Sigmoid colon (tissue), 7 donors: ENCODE results near the gene PLCH2. TPM values are rescaled to one million over a fixed set of nuclear protein-coding genes. Genes with fewer than 3 reads are reported as not detected.

Experiments
- DNase-seq: peaks from one replicate; pipeline ENCODE4 v3.0.0-alpha.2; 2019
- H3K27ac ChIP-seq, 4 donors: fragments of 200-600 bp; sonication (generic); one replicate each; pipeline ENCODE4 v1.5.1; 2016 to 2019; ENCODE audit warnings: mild to moderate bottlenecking in 1 of 4
- H3K27me3 ChIP-seq, 3 donors: fragments of 200-600 bp; sonication (generic); one replicate each; pipeline ENCODE4 v1.5.1; 2019; ENCODE audit warnings: mild to moderate bottlenecking in 1 of 3
- H3K36me3 ChIP-seq, 4 donors: fragments of 200-600 bp; sonication (generic); one replicate each; pipeline ENCODE4 v1.5.1; 2016 to 2019
- H3K4me1 ChIP-seq, 4 donors: fragments of 200-600 bp; sonication (generic); one replicate each; pipeline ENCODE4 v1.5.1; 2017 to 2019
- H3K4me3 ChIP-seq, 4 donors: fragments of 200-600 bp; sonication (generic); one replicate each; pipeline ENCODE4 v1.5.1; 2017 to 2019; ENCODE audit warnings: mild to moderate bottlenecking in 2 of 4, moderate library complexity in 1 of 4
- H3K9me3 ChIP-seq, 4 donors: fragments of 200-600 bp in 3 of 4; sonication (generic) in 3 of 4; one replicate each; pipeline versions ENCODE4 v1.5.1 to v1.6.1; 2013 to 2019
- CTCF ChIP-seq, 4 experiments: fragments of 450-650 bp in 3 of 4; fragments of 200-600 bp in 1 of 4; IDR thresholded peaks; one replicate each; pipeline ENCODE4 v1.5.1; 2016 to 2019; ENCODE audit warnings: antibody characterized with exemption in 4 of 4, mild to moderate bottlenecking in 3 of 4, moderate library complexity in 2 of 4
- EP300 ChIP-seq, 4 donors: sonication (generic); formaldehyde crosslinking; IDR thresholded peaks; one replicate each; pipeline ENCODE4 v1.6.1; 2017; ENCODE audit warnings: antibody characterized with exemption in 4 of 4
- POLR2A ChIP-seq, 2 donors: fragments of 450-650 bp; IDR thresholded peaks; one replicate each; pipeline ENCODE4 v1.6.1; 2016; ENCODE audit warnings: antibody characterized with exemption in 2 of 2, mild to moderate bottlenecking in 2 of 2, moderate library complexity in 2 of 2
- POLR2AphosphoS5 ChIP-seq, 4 donors: sonication (generic); formaldehyde crosslinking; IDR thresholded peaks; one replicate each; pipeline ENCODE4 v1.6.1; 2017; ENCODE audit warnings: antibody characterized with exemption in 4 of 4
- WGBS, 2 donors: extraction: QIAGEN DNeasy Blood & Tissue Kit; methylation state at CpG; one replicate each; pipeline ENCODE4 v1.1.7; 2013; 5-methylcytosine and 5-hydroxymethylcytosine counted together
- intact Hi-C: fragments of 100-400 bp; cut with DNase I; formaldehyde crosslinking; loops from one replicate; pipeline ENCODE4 v1.15.1; 2023
- polyA plus RNA-seq, 3 donors: library from polyadenylated mRNA; stranded (reverse); fragments of 200-250 nt; gene quantifications; one replicate each; pipeline ENCODE4 v1.2.3, GENCODE V29; 2013
- total RNA-seq, 4 donors: library from RNA; depleted of rRNA; stranded (reverse); fragments of >200 nt; gene quantifications; one replicate each; pipeline ENCODE4 v1.1.0, GENCODE V29; 2016
- donor health status: healthy with polysubstance abuse.
- donor health status: Bipolar disorder and iron deficiency.
- donor health status: healthy.

PLCH2 gene
- total and polyA plus RNA-seq, 7 donors, result 0.54 to 3.8 (median 1.1) TPM; not detected in 2

- no peak for DNase-seq
- H3K9me3 ChIP-seq, result no peaks in the 10 kb centered on the region
- H3K4me3 ChIP-seq, result no peak overlapping the region
- TF ChIP-seq CTCF (IDR thresholded peaks at IDR 0.05), result no peak
- TF ChIP-seq POLR2A (IDR thresholded peaks at IDR 0.05), result no peak
- TF ChIP-seq POLR2AphosphoS5 (IDR thresholded peaks at IDR 0.05), result no peak
- no peak for TF ChIP-seq EP300 (IDR thresholded peaks at IDR 0.05)
- H3K27me3 ChIP-seq, result peaks cover 35 to 99% (median 75%) of the 10 kb centered on the region in 3 donors
- H3K36me3 ChIP-seq, result no peaks in the 10 kb centered on the region
- intact Hi-C loops, result no loop called here
- H3K4me1 ChIP-seq, result peaks cover 0 to 10% (median 9%) of the 10 kb centered on the region in 4 donors
- no peak overlapping the region for H3K27ac ChIP-seq
- WGBS, 2 donors, result 12 to 63% methylated on average over 27 of the region's 27 CpGs
These were observed 59.4 kb downstream of the PLCH2 start for GRCh38 chr1:2535455-2535854.

- H3K36me3 ChIP-seq, result no peaks in the 10 kb centered on the region
- no peak overlapping the region for H3K4me3 ChIP-seq
- no peak overlapping the region for H3K27ac ChIP-seq
- TF ChIP-seq POLR2A (IDR thresholded peaks at IDR 0.05) (no peak), EP300 (IDR thresholded peaks at IDR 0.05) (no peak), POLR2AphosphoS5 (IDR thresholded peaks at IDR 0.05) (no peak), CTCF (IDR thresholded peaks at IDR 0.05) (no peak)
- peaks cover 35 to 99% (median 75%) of the 10 kb centered on the region in 3 donors for H3K27me3 ChIP-seq
- intact Hi-C loops, result no loop called here
- peaks cover 0 to 10% (median 7%) of the 10 kb centered on the region in 4 donors for H3K4me1 ChIP-seq
- no peak for DNase-seq
- H3K9me3 ChIP-seq, result no peaks in the 10 kb centered on the region
- WGBS, 2 donors, result 63 to 87% methylated on average over 9 of the region's 9 CpGs
These were observed 59.9 kb downstream of the PLCH2 start for GRCh38 chr1:2535981-2536380.

GRCh38 chr1:2537784-2538115, 61.7 kb downstream of the PLCH2 start:
- TF ChIP-seq CTCF (IDR thresholded peaks at IDR 0.05) (no peak), EP300 (IDR thresholded peaks at IDR 0.05) (no peak), POLR2AphosphoS5 (IDR thresholded peaks at IDR 0.05) (no peak), POLR2A (IDR thresholded peaks at IDR 0.05) (no peak)
- Histone ChIP-seq H3K4me3 (no peak overlapping the region), H3K27me3 (peaks cover 23 to 99% (median 64%) of the 10 kb centered on the region in 3 donors), H3K27ac (no peak overlapping the region), H3K36me3 (no peaks in the 10 kb centered on the region), H3K9me3 (no peaks in the 10 kb centered on the region), H3K4me1 (peaks cover 0 to 8% (median 6%) of the 10 kb centered on the region in 4 donors)
- DNase-seq, result no peak
- 24 to 66% methylated on average over 9 of the region's 9 CpGs for WGBS, 2 donors
- intact Hi-C loops, result no loop called here

- H3K27me3 ChIP-seq, result peaks cover 23 to 99% (median 66%) of the 10 kb centered on the region in 3 donors
- no peaks in the 10 kb centered on the region for H3K9me3 ChIP-seq
- 86 to 91% methylated on average over 4 of the region's 4 CpGs for WGBS, 2 donors
- no peak for DNase-seq
- no peak for TF ChIP-seq CTCF (IDR thresholded peaks at IDR 0.05)
- no peak for TF ChIP-seq POLR2AphosphoS5 (IDR thresholded peaks at IDR 0.05)
- no peak for TF ChIP-seq POLR2A (IDR thresholded peaks at IDR 0.05)
- TF ChIP-seq EP300 (IDR thresholded peaks at IDR 0.05), result no peak
- no peak overlapping the region for H3K4me3 ChIP-seq
- intact Hi-C loops, result no loop called here
- H3K4me1 ChIP-seq, result peaks cover 0 to 8% (median 6%) of the 10 kb centered on the region in 4 donors
- H3K27ac ChIP-seq, result no peak overlapping the region
- no peaks in the 10 kb centered on the region for H3K36me3 ChIP-seq
These were observed 62.3 kb downstream of the PLCH2 start for GRCh38 chr1:2538376-2538775.

- no peak for TF ChIP-seq EP300 (IDR thresholded peaks at IDR 0.05)
- TF ChIP-seq POLR2AphosphoS5 (IDR thresholded peaks at IDR 0.05), result no peak
- TF ChIP-seq CTCF (IDR thresholded peaks at IDR 0.05), result no peak
- TF ChIP-seq POLR2A (IDR thresholded peaks at IDR 0.05), result no peak
- DNase-seq, result no peak
- intact Hi-C loops, result no loop called here
- no peaks in the 10 kb centered on the region for H3K9me3 ChIP-seq
- H3K4me1 ChIP-seq, result peaks cover 0 to 11% (median 8%) of the 10 kb centered on the region in 4 donors
- 83 to 94% methylated on average over 8 of the region's 8 CpGs for WGBS, 2 donors
- no peak overlapping the region for H3K4me3 ChIP-seq
- no peak overlapping the region for H3K27ac ChIP-seq
- H3K27me3 ChIP-seq, result peaks cover 23 to 99% (median 66%) of the 10 kb centered on the region in 3 donors
- H3K36me3 ChIP-seq, result no peaks in the 10 kb centered on the region
These were observed 62.8 kb downstream of the PLCH2 start for GRCh38 chr1:2538872-2539271.
